AG04450 (cell line): ENCODE results near the gene KCNIP1. TPM values are rescaled to one million over a fixed set of nuclear protein-coding genes. Genes with fewer than 3 reads are reported as not detected.

Source experiments
- CTCF ChIA-PET: fragments of 300-600, 350-600 bp; formaldehyde crosslinking; extraction: SDS; loops from one replicate; lab custom pipeline; 2022; ENCODE audit warnings: antibody characterized with exemption, inconsistent platforms; lab: Charles Lee
- POLR2A ChIA-PET: fragments of 350-600 bp; formaldehyde crosslinking; extraction: SDS; loops from one replicate; lab custom pipeline; 2021; ENCODE audit warnings: antibody characterized with exemption, inconsistent platforms; lab: Yijun Ruan, JAX
- DNase-seq: peaks from one replicate; pipeline ENCODE4 v3.0.0-alpha.2; 2011; ENCODE audit warnings: low read depth, low spot score
- H3K27ac ChIP-seq: one replicate; pipeline ENCODE4 v1.5.1; 2012; ENCODE audit warnings: low read depth, low read length, control low read depth
- H3K27me3 ChIP-seq: one replicate; pipeline ENCODE4 v1.6.0; 2012; ENCODE audit warnings: low read length; ENCODE audit not compliant: control insufficient read depth, insufficient read depth
- H3K4me3 ChIP-seq: 2 replicates; pipeline ENCODE4 v1.5.1; 2011; ENCODE audit warnings: mild to moderate bottlenecking, low read depth, low read length, control low read depth
- H3K9me3 ChIP-seq: 2 replicates; pipeline ENCODE4 v1.5.1; 2012; ENCODE audit warnings: low read length; ENCODE audit not compliant: control insufficient read depth, insufficient read depth
- polyA plus RNA-seq: library from polyadenylated mRNA; depleted of rRNA; stranded (reverse); fragments of >200 nt; gene quantifications from 2 replicates; pipeline ENCODE4 v1.2.3, GENCODE V29; 2011
- TF ChIP-seq, protein P1 (sequence below): IDR thresholded peaks from 2 replicates; pipeline ENCODE4 v1.5.1; 2011; ENCODE audit warnings: low read depth, low read length, control low read depth, inconsistent platforms

The KCNIP1 gene
- polyA plus RNA-seq, 1 experiment: not detected

GRCh38 chr5:170510126-170510525 is 6.3 kb downstream of the KCNIP1 start:
- DNase-seq: no peak
- H3K27me3 ChIP-seq: peaks cover 23% of the 10 kb centered on the region
- TF ChIP-seq, protein P1, sequence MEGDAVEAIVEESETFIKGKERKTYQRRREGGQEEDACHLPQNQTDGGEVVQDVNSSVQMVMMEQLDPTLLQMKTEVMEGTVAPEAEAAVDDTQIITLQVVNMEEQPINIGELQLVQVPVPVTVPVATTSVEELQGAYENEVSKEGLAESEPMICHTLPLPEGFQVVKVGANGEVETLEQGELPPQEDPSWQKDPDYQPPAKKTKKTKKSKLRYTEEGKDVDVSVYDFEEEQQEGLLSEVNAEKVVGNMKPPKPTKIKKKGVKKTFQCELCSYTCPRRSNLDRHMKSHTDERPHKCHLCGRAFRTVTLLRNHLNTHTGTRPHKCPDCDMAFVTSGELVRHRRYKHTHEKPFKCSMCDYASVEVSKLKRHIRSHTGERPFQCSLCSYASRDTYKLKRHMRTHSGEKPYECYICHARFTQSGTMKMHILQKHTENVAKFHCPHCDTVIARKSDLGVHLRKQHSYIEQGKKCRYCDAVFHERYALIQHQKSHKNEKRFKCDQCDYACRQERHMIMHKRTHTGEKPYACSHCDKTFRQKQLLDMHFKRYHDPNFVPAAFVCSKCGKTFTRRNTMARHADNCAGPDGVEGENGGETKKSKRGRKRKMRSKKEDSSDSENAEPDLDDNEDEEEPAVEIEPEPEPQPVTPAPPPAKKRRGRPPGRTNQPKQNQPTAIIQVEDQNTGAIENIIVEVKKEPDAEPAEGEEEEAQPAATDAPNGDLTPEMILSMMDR: no peak
- no peaks in the 10 kb centered on the region for H3K9me3 ChIP-seq
- CTCF ChIA-PET: no interaction called here
- POLR2A ChIA-PET: no interaction called here
- no peak overlapping the region for H3K27ac ChIP-seq
- H3K4me3 ChIP-seq: no peak overlapping the region

GRCh38 chr5:170510559-170510958 is 6.7 kb downstream of the KCNIP1 start:
- Histone ChIP-seq H3K4me3 (no peak overlapping the region), H3K27ac (no peak overlapping the region), H3K9me3 (no peaks in the 10 kb centered on the region), H3K27me3 (peaks cover 19% of the 10 kb centered on the region)
- no peak for DNase-seq
- ChIA-PET POLR2A (no interaction called here), CTCF (no interaction called here)
- TF ChIP-seq, protein P1: no peak

GRCh38 chr5:170511551-170512258 is 7.9 kb downstream of the KCNIP1 start:
- POLR2A ChIA-PET: no interaction called here
- H3K27me3 ChIP-seq: peaks cover 12% of the 10 kb centered on the region
- no peak overlapping the region for H3K27ac ChIP-seq
- no peak for DNase-seq
- H3K4me3 ChIP-seq: no peak overlapping the region
- CTCF ChIA-PET: no interaction called here
- TF ChIP-seq, protein P1: no peak
- H3K9me3 ChIP-seq: no peaks in the 10 kb centered on the region

- DNase-seq: no peak
- Histone ChIP-seq H3K4me3 (no peak overlapping the region), H3K27me3 (peaks cover 6% of the 10 kb centered on the region), H3K9me3 (no peaks in the 10 kb centered on the region), H3K27ac (no peak overlapping the region)
- CTCF ChIA-PET: no interaction called here
- TF ChIP-seq, protein P1: no peak
- POLR2A ChIA-PET: no interaction called here
Measured at GRCh38 chr5:170513856-170514525, 10.2 kb downstream of the KCNIP1 start.

DNA sequence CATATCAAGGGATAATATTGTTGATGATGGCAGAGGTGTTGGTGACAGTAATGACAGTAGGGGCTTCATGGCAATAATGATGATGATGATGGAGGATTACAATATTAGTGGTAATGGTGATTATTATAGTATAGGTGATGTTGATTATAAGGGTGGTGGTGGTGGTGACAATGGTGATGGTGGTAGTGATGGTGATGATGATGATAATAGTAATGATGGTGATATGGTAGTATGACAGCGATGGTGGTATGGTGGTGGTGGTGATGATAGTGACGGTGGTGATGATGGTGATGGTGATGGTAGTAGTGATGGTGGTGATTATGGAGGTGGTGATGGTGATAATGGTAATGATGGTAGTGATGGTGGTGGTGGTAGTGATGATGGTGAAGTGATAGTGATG is 13.6 kb downstream of the KCNIP1 start:
- TF ChIP-seq, protein P1: no peak
- ChIA-PET POLR2A (no interaction called here), CTCF (no interaction called here)
- Histone ChIP-seq H3K27me3 (peaks cover 18% of the 10 kb centered on the region), H3K4me3 (no peak overlapping the region), H3K9me3 (no peaks in the 10 kb centered on the region), H3K27ac (no peak overlapping the region)
- DNase-seq: no peak
